ENCODE data around the gene RRBP1.

The RRBP1 gene

DNA sequence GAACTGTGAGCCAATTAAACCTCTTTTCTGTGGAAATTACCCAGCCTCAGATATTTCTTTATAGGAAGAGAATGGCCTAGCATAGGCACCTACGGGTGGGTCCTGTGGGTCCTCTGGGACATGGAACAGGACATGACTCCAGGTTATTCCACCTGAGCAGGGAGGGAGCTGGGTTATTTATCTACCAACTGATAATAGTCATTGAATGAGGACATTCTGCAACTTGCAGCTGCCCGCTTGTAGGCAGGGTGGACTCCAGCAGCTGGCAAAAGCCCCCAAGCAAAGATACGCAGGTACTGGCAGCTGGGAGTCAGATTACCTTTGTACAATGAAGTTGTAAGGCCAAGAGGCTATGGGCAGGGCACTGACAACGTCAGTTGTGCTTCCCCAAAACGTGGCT, 16.3 kb upstream of the RRBP1 start:
- Histone ChIP-seq H3K4me1 (ENCODE audit: control insufficient read depth in 5 of 5, insufficient read depth in 5 of 5, low read length in 5 of 5) (no peaks in the 10 kb centered on the region), H3K27me3 (ENCODE audit: control insufficient read depth in 5 of 5, insufficient read depth in 4 of 5, low read length in 5 of 5) (no peaks in the 10 kb centered on the region), H3K9ac (ENCODE audit: low read length in 5 of 5) (no peak overlapping the region), H3K27ac (ENCODE audit: low read depth, low read length) (no peak overlapping the region), H3K9me3 (ENCODE audit: control insufficient read depth in 5 of 5, low read length in 5 of 5) (no peaks in the 10 kb centered on the region), H3K36me3 (ENCODE audit: control insufficient read depth in 5 of 5, insufficient read depth in 5 of 5, low read length in 5 of 5) (no peaks in the 10 kb centered on the region), H3K4me3 (ENCODE audit: low read depth in 1 of 5, low read length in 5 of 5) (no peak overlapping the region)

DNA sequence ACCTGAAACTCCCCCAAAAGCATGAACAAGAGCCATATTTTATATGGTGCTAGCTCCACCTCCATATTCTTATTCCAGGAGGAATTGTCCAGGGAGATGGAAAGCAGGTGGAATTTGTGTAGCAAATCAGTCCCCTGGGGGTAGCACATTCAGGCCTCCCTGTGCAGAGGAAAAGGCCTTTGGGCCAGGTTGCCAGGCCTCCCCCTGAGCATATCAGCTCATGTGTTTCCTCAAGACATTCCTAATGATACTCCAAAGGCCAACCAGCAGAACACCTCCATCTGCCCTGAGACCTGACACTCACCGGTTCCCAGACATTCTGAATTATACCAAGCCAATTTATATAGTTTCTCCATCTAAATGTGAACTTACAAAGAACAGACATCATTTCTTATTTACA, 15.1 kb upstream of the RRBP1 start:
- Histone ChIP-seq H3K36me3 (ENCODE audit: control insufficient read depth in 5 of 5, insufficient read depth in 5 of 5, low read length in 5 of 5) (no peaks in the 10 kb centered on the region), H3K9me3 (ENCODE audit: control insufficient read depth in 5 of 5, low read length in 5 of 5) (no peaks in the 10 kb centered on the region), H3K4me1 (ENCODE audit: control insufficient read depth in 5 of 5, insufficient read depth in 5 of 5, low read length in 5 of 5) (no peaks in the 10 kb centered on the region), H3K27me3 (ENCODE audit: control insufficient read depth in 5 of 5, insufficient read depth in 4 of 5, low read length in 5 of 5) (no peaks in the 10 kb centered on the region), H3K9ac (ENCODE audit: low read length in 5 of 5) (no peak overlapping the region), H3K27ac (ENCODE audit: low read depth, low read length) (no peak overlapping the region), H3K4me3 (ENCODE audit: low read depth in 1 of 5, low read length in 5 of 5) (no peak overlapping the region)

DNA sequence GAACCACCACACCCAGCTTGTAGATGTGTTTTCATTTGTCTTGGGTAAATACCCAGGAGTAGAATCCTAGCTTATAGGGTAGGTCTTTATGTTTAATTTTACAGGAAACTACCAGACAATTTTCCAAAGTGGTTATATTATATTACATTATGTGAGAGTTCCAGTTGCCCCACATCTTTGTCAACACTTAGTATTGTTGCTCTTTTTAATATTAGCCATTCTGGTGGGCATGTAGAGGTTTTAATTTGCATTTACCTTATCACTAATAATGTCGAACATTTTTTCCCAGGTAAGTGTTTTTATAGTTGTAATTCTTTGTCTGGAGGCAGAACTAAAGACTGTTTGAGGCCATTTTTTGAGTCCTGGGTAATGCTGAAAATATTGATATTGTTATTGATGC, 14.2 kb upstream of the RRBP1 start:
- Histone ChIP-seq H3K36me3 (ENCODE audit: control insufficient read depth in 5 of 5, insufficient read depth in 5 of 5, low read length in 5 of 5) (no peaks in the 10 kb centered on the region), H3K27ac (ENCODE audit: low read depth, low read length) (no peak overlapping the region)

DNA sequence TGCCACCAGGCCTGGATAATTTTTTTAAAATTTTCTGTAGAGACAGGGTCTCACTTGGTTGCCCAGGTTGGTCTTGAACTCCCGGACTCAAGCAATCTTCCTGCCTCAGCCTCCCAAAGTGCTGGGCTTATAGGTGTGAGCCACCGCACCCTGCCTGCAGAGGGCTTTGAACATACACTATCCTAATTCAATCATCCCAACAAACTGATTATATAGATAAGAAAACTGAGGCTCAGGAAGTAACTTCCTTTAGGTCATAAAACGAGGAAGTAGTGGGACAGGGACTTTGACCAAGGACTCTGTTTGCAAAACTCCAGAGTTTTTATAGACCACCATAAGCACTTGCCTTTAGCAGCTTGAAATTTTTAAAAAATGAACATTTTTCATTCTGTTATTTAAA, 12.7 kb upstream of the RRBP1 start:
- H3K4me3 ChIP-seq (ENCODE audit: low read depth in 1 of 5, low read length in 5 of 5) = no peak overlapping the region
- no peaks in the 10 kb centered on the region for H3K4me1 ChIP-seq (ENCODE audit: control insufficient read depth in 5 of 5, insufficient read depth in 5 of 5, low read length in 5 of 5)
- no peaks in the 10 kb centered on the region for H3K27me3 ChIP-seq (ENCODE audit: control insufficient read depth in 5 of 5, insufficient read depth in 4 of 5, low read length in 5 of 5)
- H3K36me3 ChIP-seq (ENCODE audit: control insufficient read depth in 5 of 5, insufficient read depth in 5 of 5, low read length in 5 of 5) = no peaks in the 10 kb centered on the region
- no peak overlapping the region for H3K27ac ChIP-seq (ENCODE audit: low read depth, low read length)
- no peak overlapping the region for H3K9ac ChIP-seq (ENCODE audit: low read length in 5 of 5)
- H3K9me3 ChIP-seq (ENCODE audit: control insufficient read depth in 5 of 5, low read length in 5 of 5) = peaks cover 0 to 4% (median 2%) of the 10 kb centered on the region in 5 donors

More for the DNA sequence above, 14.2 kb upstream of the RRBP1 start:
- H3K9me3 ChIP-seq (ENCODE audit: control insufficient read depth in 5 of 5, low read length in 5 of 5) = no peaks in the 10 kb centered on the region
- H3K4me1 ChIP-seq (ENCODE audit: control insufficient read depth in 5 of 5, insufficient read depth in 5 of 5, low read length in 5 of 5) = no peaks in the 10 kb centered on the region
- no peak overlapping the region for H3K9ac ChIP-seq (ENCODE audit: low read length in 5 of 5)
- H3K27me3 ChIP-seq (ENCODE audit: control insufficient read depth in 5 of 5, insufficient read depth in 4 of 5, low read length in 5 of 5) = no peaks in the 10 kb centered on the region
- no peak overlapping the region for H3K4me3 ChIP-seq (ENCODE audit: low read depth in 1 of 5, low read length in 5 of 5)

DNA sequence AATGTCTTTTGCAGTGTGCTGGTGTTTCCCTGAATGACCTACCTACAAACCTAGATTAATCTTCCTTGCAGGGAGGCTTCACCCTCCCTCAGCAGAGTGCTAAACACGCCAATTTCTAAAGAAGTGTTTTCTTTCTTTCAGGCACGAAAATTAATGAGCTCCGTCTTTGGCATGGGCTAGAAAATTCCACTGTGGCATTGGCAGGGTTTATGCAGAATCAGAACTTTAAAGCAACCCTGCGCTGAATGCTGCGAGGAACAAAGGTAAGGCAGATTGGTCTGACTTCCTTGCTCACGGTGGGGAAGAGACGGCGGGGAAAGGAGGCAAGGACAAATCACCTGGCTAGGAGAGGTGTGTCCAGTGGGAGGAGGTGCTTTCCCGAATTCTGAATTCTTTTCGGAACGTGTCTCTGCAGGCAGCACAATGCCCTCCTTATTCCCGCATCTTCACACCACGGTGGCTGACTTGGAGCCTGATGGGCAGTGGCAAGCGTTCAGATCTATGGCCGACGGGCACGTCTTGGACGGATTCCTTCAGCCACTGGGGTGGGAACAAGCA, 11.5 kb upstream of the RRBP1 start:
- H3K4me3 ChIP-seq (ENCODE audit: low read depth in 1 of 5, low read length in 5 of 5) = no peak overlapping the region
- H3K36me3 ChIP-seq (ENCODE audit: control insufficient read depth in 5 of 5, insufficient read depth in 5 of 5, low read length in 5 of 5) = no peaks in the 10 kb centered on the region
- no peak overlapping the region for H3K27ac ChIP-seq (ENCODE audit: low read depth, low read length)

DNA sequence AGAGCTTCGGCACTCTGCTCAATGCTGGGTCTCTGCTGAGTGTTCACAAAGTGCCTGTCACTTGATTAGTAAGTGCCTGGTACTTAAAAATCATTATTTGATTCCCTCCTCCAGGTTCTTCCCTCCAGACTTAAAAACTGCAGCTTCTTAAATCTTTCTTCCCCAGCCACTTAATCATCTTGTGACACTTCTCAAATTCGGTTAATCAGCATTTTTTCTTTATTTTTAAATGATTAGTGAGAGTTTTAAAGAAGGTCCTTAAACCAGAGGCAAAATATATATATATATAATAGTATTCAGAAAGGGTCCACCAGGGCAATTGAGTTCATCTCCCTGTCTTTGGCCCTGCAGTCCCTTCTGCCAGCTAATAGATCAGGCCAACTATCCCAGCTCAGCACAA, 9.7 kb upstream of the RRBP1 start:
- H3K9ac ChIP-seq (ENCODE audit: low read length in 5 of 5) = no peak overlapping the region
- H3K4me1 ChIP-seq (ENCODE audit: control insufficient read depth in 5 of 5, insufficient read depth in 5 of 5, low read length in 5 of 5) = no peaks in the 10 kb centered on the region
- H3K4me3 ChIP-seq (ENCODE audit: low read depth in 1 of 5, low read length in 5 of 5) = no peak overlapping the region
- H3K27ac ChIP-seq (ENCODE audit: low read depth, low read length) = no peak overlapping the region
- H3K36me3 ChIP-seq (ENCODE audit: control insufficient read depth in 5 of 5, insufficient read depth in 5 of 5, low read length in 5 of 5) = no peaks in the 10 kb centered on the region
- no peaks in the 10 kb centered on the region for H3K27me3 ChIP-seq (ENCODE audit: control insufficient read depth in 5 of 5, insufficient read depth in 4 of 5, low read length in 5 of 5)
- H3K9me3 ChIP-seq (ENCODE audit: control insufficient read depth in 5 of 5, low read length in 5 of 5) = peaks cover 0 to 4% (median 2%) of the 10 kb centered on the region in 5 donors

More for the DNA sequence above, 11.5 kb upstream of the RRBP1 start:
- no peaks in the 10 kb centered on the region for H3K27me3 ChIP-seq (ENCODE audit: control insufficient read depth in 5 of 5, insufficient read depth in 4 of 5, low read length in 5 of 5)
- H3K9ac ChIP-seq (ENCODE audit: low read length in 5 of 5) = no peak overlapping the region
- H3K4me1 ChIP-seq (ENCODE audit: control insufficient read depth in 5 of 5, insufficient read depth in 5 of 5, low read length in 5 of 5) = no peaks in the 10 kb centered on the region
- H3K9me3 ChIP-seq (ENCODE audit: control insufficient read depth in 5 of 5, low read length in 5 of 5) = peaks cover 0 to 4% (median 2%) of the 10 kb centered on the region in 5 donors

DNA sequence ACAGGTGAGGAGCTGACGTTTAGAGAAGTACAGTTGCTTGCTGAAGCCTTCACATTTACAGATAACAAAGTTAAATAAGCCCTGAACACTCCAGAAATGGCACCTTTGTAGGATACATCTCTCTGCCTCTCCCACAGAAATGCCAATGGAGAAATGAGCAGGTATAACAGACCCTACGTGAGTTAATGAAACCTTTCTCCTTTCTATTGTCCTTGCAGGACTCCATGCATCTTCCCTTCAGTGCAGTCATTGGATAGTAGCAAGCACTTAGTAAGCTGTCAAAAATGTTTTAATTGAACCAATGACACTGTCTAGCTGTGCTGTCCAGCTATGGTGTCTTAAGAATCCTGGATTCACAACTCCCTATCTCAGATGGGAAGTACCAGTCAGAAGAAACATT, 8.1 kb upstream of the RRBP1 start:
- H3K9ac ChIP-seq (ENCODE audit: low read length in 5 of 5) = no peak overlapping the region
- H3K4me1 ChIP-seq (ENCODE audit: control insufficient read depth in 5 of 5, insufficient read depth in 5 of 5, low read length in 5 of 5) = no peaks in the 10 kb centered on the region
- no peaks in the 10 kb centered on the region for H3K27me3 ChIP-seq (ENCODE audit: control insufficient read depth in 5 of 5, insufficient read depth in 4 of 5, low read length in 5 of 5)
- H3K36me3 ChIP-seq (ENCODE audit: control insufficient read depth in 5 of 5, insufficient read depth in 5 of 5, low read length in 5 of 5) = no peaks in the 10 kb centered on the region
- peaks cover 0 to 8% (median 4%) of the 10 kb centered on the region in 5 donors for H3K9me3 ChIP-seq (ENCODE audit: control insufficient read depth in 5 of 5, low read length in 5 of 5)
- no peak overlapping the region for H3K27ac ChIP-seq (ENCODE audit: low read depth, low read length)
- H3K4me3 ChIP-seq (ENCODE audit: low read depth in 1 of 5, low read length in 5 of 5) = no peak overlapping the region

DNA sequence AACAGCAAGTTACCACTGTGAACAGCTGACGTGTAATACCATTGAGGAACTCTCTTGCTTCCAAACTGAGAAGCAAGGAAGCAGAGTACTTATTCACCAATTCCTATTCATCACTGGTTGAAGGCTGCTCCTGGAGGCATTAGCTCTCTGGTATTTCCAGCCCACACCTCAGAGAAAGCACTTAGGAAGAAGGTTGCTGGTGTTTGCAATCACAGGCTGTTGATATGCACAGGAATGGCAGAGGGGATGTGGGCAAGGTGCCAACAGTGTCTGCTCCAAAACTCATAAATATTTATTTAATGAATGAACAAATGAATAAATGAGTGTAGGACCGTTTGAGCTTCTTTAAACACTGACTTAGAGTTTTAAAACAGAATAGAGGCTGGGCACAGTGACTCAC, 6.9 kb upstream of the RRBP1 start:
- Histone ChIP-seq H3K4me3 (ENCODE audit: low read depth in 1 of 5, low read length in 5 of 5) (no peak overlapping the region), H3K27me3 (ENCODE audit: control insufficient read depth in 5 of 5, insufficient read depth in 4 of 5, low read length in 5 of 5) (no peaks in the 10 kb centered on the region), H3K9me3 (ENCODE audit: control insufficient read depth in 5 of 5, low read length in 5 of 5) (peaks cover 0 to 8% (median 4%) of the 10 kb centered on the region in 5 donors), H3K9ac (ENCODE audit: low read length in 5 of 5) (no peak overlapping the region), H3K4me1 (ENCODE audit: control insufficient read depth in 5 of 5, insufficient read depth in 5 of 5, low read length in 5 of 5) (peaks cover 0 to 1% (median 0%) of the 10 kb centered on the region in 5 donors), H3K36me3 (ENCODE audit: control insufficient read depth in 5 of 5, insufficient read depth in 5 of 5, low read length in 5 of 5) (no peaks in the 10 kb centered on the region), H3K27ac (ENCODE audit: low read depth, low read length) (no peak overlapping the region)

DNA sequence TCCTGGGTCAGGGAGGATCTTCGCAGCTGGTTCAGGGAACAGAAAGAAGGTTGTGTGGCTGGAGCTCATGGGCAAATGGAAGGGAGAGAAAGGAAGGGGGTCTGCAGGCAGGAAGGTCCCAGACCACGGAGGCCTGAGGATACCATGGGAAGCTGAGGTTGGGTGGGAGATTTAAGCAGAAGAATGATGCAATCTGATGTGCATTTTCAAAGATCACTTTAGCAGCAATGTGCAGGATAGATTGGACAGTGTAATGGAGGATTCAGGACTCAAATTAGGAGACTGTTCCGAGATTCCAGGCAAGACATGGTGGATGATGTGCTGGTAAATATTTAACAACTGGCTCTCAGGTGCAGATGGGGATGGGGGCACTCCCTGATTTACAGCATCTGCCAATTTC, 5.8 kb upstream of the RRBP1 start:
- no peaks in the 10 kb centered on the region for H3K36me3 ChIP-seq (ENCODE audit: control insufficient read depth in 5 of 5, insufficient read depth in 5 of 5, low read length in 5 of 5)
- H3K4me1 ChIP-seq (ENCODE audit: control insufficient read depth in 5 of 5, insufficient read depth in 5 of 5, low read length in 5 of 5) = peaks cover 1 to 5% (median 2%) of the 10 kb centered on the region in 5 donors
- H3K27ac ChIP-seq (ENCODE audit: low read depth, low read length) = no peak overlapping the region
- peaks cover 0 to 8% (median 4%) of the 10 kb centered on the region in 5 donors for H3K9me3 ChIP-seq (ENCODE audit: control insufficient read depth in 5 of 5, low read length in 5 of 5)
- H3K27me3 ChIP-seq (ENCODE audit: control insufficient read depth in 5 of 5, insufficient read depth in 4 of 5, low read length in 5 of 5) = no peaks in the 10 kb centered on the region
- no peak overlapping the region for H3K9ac ChIP-seq (ENCODE audit: low read length in 5 of 5)
- no peak overlapping the region for H3K4me3 ChIP-seq (ENCODE audit: low read depth in 1 of 5, low read length in 5 of 5)

DNA sequence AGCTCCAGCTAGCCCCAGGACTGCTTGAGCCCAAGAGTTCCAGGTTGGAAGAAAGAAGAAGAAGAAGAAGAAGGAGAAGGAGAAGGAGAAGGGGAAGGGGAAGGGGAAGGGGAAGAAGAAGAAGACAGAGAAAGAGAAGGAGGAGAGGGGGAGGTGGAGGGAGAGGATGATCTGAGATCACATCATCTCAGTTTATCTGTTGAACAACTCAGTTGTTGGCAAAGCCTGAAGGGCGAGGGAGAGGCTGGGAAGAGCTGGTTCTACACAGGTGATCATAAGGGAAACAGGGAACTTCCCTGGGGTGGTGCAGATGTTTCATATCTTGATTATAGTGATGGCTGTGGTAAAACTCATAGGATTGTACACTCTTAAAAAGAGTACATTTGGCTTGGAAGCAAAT, 3.1 kb upstream of the RRBP1 start:
- peaks cover 0 to 5% (median 1%) of the 10 kb centered on the region in 5 donors for H3K9me3 ChIP-seq (ENCODE audit: control insufficient read depth in 5 of 5, low read length in 5 of 5)
- peaks cover 4 to 14% (median 11%) of the 10 kb centered on the region in 5 donors for H3K4me1 ChIP-seq (ENCODE audit: control insufficient read depth in 5 of 5, insufficient read depth in 5 of 5, low read length in 5 of 5)
- no peaks in the 10 kb centered on the region for H3K36me3 ChIP-seq (ENCODE audit: control insufficient read depth in 5 of 5, insufficient read depth in 5 of 5, low read length in 5 of 5)
- H3K27ac ChIP-seq (ENCODE audit: low read depth, low read length) = no peak overlapping the region
- no peaks in the 10 kb centered on the region for H3K27me3 ChIP-seq (ENCODE audit: control insufficient read depth in 5 of 5, insufficient read depth in 4 of 5, low read length in 5 of 5)
- no peak overlapping the region for H3K9ac ChIP-seq (ENCODE audit: low read length in 5 of 5)
- no peak overlapping the region for H3K4me3 ChIP-seq (ENCODE audit: low read depth in 1 of 5, low read length in 5 of 5)
